GM12878 (cell line): ENCODE data around the gene SCN5A. TPM values are rescaled to one million over a fixed set of nuclear protein-coding genes. Genes with fewer than 3 reads are reported as not detected.

ENCODE experiments used
- ATAC-seq: fragments of 200-7000 bp; cut with Tn5 transposase; 3 replicates; pipeline ENCODE4 v1.9.1; 2020; ENCODE audit warnings: mild to moderate bottlenecking, moderate library complexity
- BruUV-seq: library from RNA; stranded (reverse); fragments of 400-500 nt; replicated peaks from 2 replicates; lab custom pipeline; 2021; lab: Mats Ljungman, UMichigan
- CTCF ChIA-PET: fragments of 300-600 bp; sonication (Branson Sonifier 250); formaldehyde crosslinking; extraction: SDS; loops from one replicate; lab custom pipeline; 2021; ENCODE audit warnings: inconsistent platforms; lab: Yijun Ruan, JAX
- POLR2A ChIA-PET: fragments of 350-600 bp; formaldehyde crosslinking; extraction: SDS; loops from one replicate; lab custom pipeline; 2021; ENCODE audit warnings: inconsistent platforms; lab: Charles Lee
- RAD21 ChIA-PET: fragments of 300-600 bp; sonication (Branson Sonifier 250); formaldehyde crosslinking; loops from one replicate; lab custom pipeline; 2023; ENCODE audit warnings: antibody characterized with exemption; ENCODE audit not compliant: unreplicated experiment; lab: Charles Lee
- SMC1A ChIA-PET: fragments of 300-600 bp; sonication (Branson Sonifier 250); formaldehyde crosslinking; loops from one replicate; lab custom pipeline; 2023; ENCODE audit not compliant: unreplicated experiment, uncharacterized antibody; lab: Charles Lee
- DNase-seq: peaks from one replicate; pipeline ENCODE4 v3.0.0-alpha.2; 2011; ENCODE audit warnings: low read depth, low spot score
- FAIRE-seq: peaks from 3 replicates; lab custom pipeline; 2011; peaks lifted over from hg19 to GRCh38; lab: Jason Lieb, UNC
- H2AFZ ChIP-seq: 2 replicates; pipeline ENCODE4 v1.6.0; 2011; ENCODE audit warnings: low read depth, low read length, control low read depth; ENCODE audit not compliant: control insufficient read depth
- H3K27ac ChIP-seq: 2 replicates; pipeline ENCODE4 v1.5.1; 2011; ENCODE audit warnings: control low read depth; ENCODE audit not compliant: control insufficient read depth, insufficient read depth
- H3K27me3 ChIP-seq, 2 experiments: replicated peaks in 1 of 2; 2 replicates each; pipeline versions ENCODE4 v1.6.0 to v1.6.1; 2011; ENCODE audit warnings: low read length in 1 of 2; ENCODE audit not compliant: control insufficient read depth in 2 of 2, insufficient read depth in 2 of 2
- H3K36me3 ChIP-seq, 2 experiments: 2 replicates each; pipeline ENCODE4 v1.5.1; 2011; ENCODE audit warnings: low read length in 1 of 2; ENCODE audit not compliant: control insufficient read depth in 2 of 2, insufficient read depth in 2 of 2
- H3K4me1 ChIP-seq: 2 replicates; pipeline ENCODE4 v1.6.1; 2011; ENCODE audit warnings: mild to moderate bottlenecking, low read length, moderate library complexity, mixed read lengths; ENCODE audit not compliant: control insufficient read depth, insufficient read depth
- H3K4me2 ChIP-seq: 2 replicates; pipeline ENCODE4 v1.6.0; 2011; ENCODE audit warnings: control low read depth; ENCODE audit not compliant: control insufficient read depth, insufficient read depth
- H3K4me3 ChIP-seq: fragments of 200-600 bp; sonication (generic); 2 replicates; pipeline ENCODE4 v1.5.1; 2016
- H3K79me2 ChIP-seq: 2 replicates; pipeline ENCODE4 v1.6.0; 2011; ENCODE audit warnings: low read length; ENCODE audit not compliant: control insufficient read depth, insufficient read depth
- H3K9ac ChIP-seq: 2 replicates; pipeline ENCODE4 v1.8.0; 2011; ENCODE audit warnings: low read length, control low read depth, mixed read lengths; ENCODE audit not compliant: control insufficient read depth, insufficient read depth
- H3K9me3 ChIP-seq: replicated peaks from 3 replicates; pipeline ENCODE4 v1.5.1; 2011; ENCODE audit warnings: mild to moderate bottlenecking, low read length; ENCODE audit not compliant: control insufficient read depth, insufficient read depth
- H4K20me1 ChIP-seq: 2 replicates; pipeline ENCODE4 v1.6.0; 2011; ENCODE audit not compliant: control insufficient read depth, insufficient read depth
- BCL3 ChIP-seq: IDR thresholded peaks from 2 replicates; pipeline ENCODE4 v1.6.1; 2011; ENCODE audit warnings: borderline replicate concordance, low read depth, mild to moderate bottlenecking, moderate library complexity, low read length; ENCODE audit not compliant: insufficient read depth, poor library complexity, severe bottlenecking
- CBX5 ChIP-seq: sonication (generic); IDR thresholded peaks from 2 replicates; pipeline ENCODE4 v1.6.1; 2016; ENCODE audit warnings: low read depth, moderate library complexity, mild to moderate bottlenecking, inconsistent platforms
- CHD1 ChIP-seq: IDR thresholded peaks from 2 replicates; pipeline ENCODE4 v1.6.1; 2012; ENCODE audit warnings: low read depth, low read length, improper control_type of control experiment
- CREB1 ChIP-seq: IDR thresholded peaks from 2 replicates; pipeline ENCODE4 v1.6.1; 2012; ENCODE audit warnings: low read depth, mild to moderate bottlenecking, inconsistent platforms
- LARP7 ChIP-seq: fragments of 450-650 bp; IDR thresholded peaks from 2 replicates; pipeline ENCODE4 v1.6.1; 2017; ENCODE audit warnings: mild to moderate bottlenecking
- PAX5 ChIP-seq: IDR thresholded peaks from 2 replicates; pipeline ENCODE4 v1.6.1; 2011; ENCODE audit warnings: low read depth, low read length, borderline replicate concordance
- RELA ChIP-seq: fragments of 450-650 bp; IDR thresholded peaks from 2 replicates; pipeline ENCODE4 v1.8.0; 2014; ENCODE audit warnings: borderline replicate concordance; ENCODE audit not compliant: partially characterized antibody
- SKIL ChIP-seq: fragments of 450-650 bp; IDR thresholded peaks from 2 replicates; pipeline ENCODE4 v1.6.1; 2017; ENCODE audit warnings: mild to moderate bottlenecking, low read depth, inconsistent platforms; ENCODE audit not compliant: poor library complexity, severe bottlenecking
- USF1 ChIP-seq: IDR thresholded peaks from 2 replicates; pipeline ENCODE4 v1.6.1; 2011; ENCODE audit warnings: borderline replicate concordance, low read depth, mild to moderate bottlenecking, moderate library complexity, mixed read lengths, low read length; ENCODE audit not compliant: insufficient read depth; ENCODE audit errors: extremely low read length
- ZNF207 ChIP-seq: fragments of 450-650 bp; IDR thresholded peaks from 2 replicates; pipeline ENCODE4 v1.6.1; 2014; ENCODE audit warnings: antibody characterized with exemption, mild to moderate bottlenecking, borderline replicate concordance
- WGBS: methylation state at CpG from one replicate; pipeline ENCODE4 v1.1.6; 2016; ENCODE audit warnings: low lambda C conversion rate; ENCODE audit not compliant: insufficient replicate concordance, insufficient coverage; ENCODE audit errors: missing lambda C conversion rate; 5-methylcytosine and 5-hydroxymethylcytosine counted together
- in situ Hi-C: fragments of 300-500 bp; cut with MboI; formaldehyde crosslinking; loops from 9 replicates; pipeline ENCODE4 v1.14.3; 2018; ENCODE audit warnings: mixed read lengths
- intact Hi-C: fragments of 100-400 bp; cut with micrococcal nuclease; formaldehyde crosslinking; loops from one replicate; pipeline ENCODE4 v1.14.2; 2022; ENCODE audit not compliant: unreplicated experiment
- polyA plus RNA-seq, 11 experiments: library from polyadenylated mRNA; depleted of rRNA in 4 of 11; unstranded in 6 of 11; stranded (reverse) in 5 of 11; fragments of >200 nt; fragmentation: Nextera tagmentation in 4 of 11; fragmentation: Illumina TruSeq in 1 of 11; extraction: Ambion mirVana in 4 of 11; extraction: Trizol in 1 of 11; gene quantifications; 1 replicate in 1 of 11; 2 replicates in 10 of 11; pipeline versions ENCODE4 v1.2.1 to v1.2.3, GENCODE V29; 2011 to 2016; ENCODE audit warnings: inconsistent platforms in 2 of 11, missing spikeins in 2 of 11, low read depth in 1 of 11
- total RNA-seq, 4 experiments: library from RNA; depleted of rRNA in 3 of 4; stranded (reverse); fragments of >200 nt in 3 of 4; fragmentation: Illumina TruSeq in 1 of 4; extraction: Trizol in 1 of 4; gene quantifications; 2 replicates each; pipeline versions ENCODE4 v1.2.1 to v1.2.3, GENCODE V29; 2013 to 2021

The SCN5A gene
- total and polyA plus RNA-seq, 10 of the 15 experiments (the other 5 are each of a cell fraction or from before 2014, with no cell fraction given), result not detected

- Histone ChIP-seq H2AFZ (no peak overlapping the region), H3K9me3 (no peaks in the 10 kb centered on the region), H3K36me3 (no peaks in the 10 kb centered on the region), H3K27me3 (no peaks in the 10 kb centered on the region), H4K20me1 (no peaks in the 10 kb centered on the region), H3K9ac (no peak overlapping the region), H3K27ac (no peak overlapping the region), H3K4me3 (no peak overlapping the region), H3K79me2 (no peaks in the 10 kb centered on the region), H3K4me1 (no peaks in the 10 kb centered on the region), H3K4me2 (no peak overlapping the region)
- ChIA-PET SMC1A (no interaction called here), RAD21 (interaction anchor here (0.7 kb wide), 1 partner anchor 48 kb away, joined by 3 read pairs; the partner anchor contains the start of gene EXOG), CTCF (interaction anchor here (2.3 kb wide), 1 partner anchor 23 kb away, joined by 15 read pairs; no protein-coding TSS in a partner anchor), POLR2A (no interaction called here)
- ATAC-seq (no peak), FAIRE-seq (no peak), DNase-seq (no peak)
- BruUV-seq, result no TSS peak
- intact Hi-C loops, result no loop called here
- TF ChIP-seq CHD1, result no peak
- TF ChIP-seq RELA, result no peak
- no peak for TF ChIP-seq BCL3
- TF ChIP-seq PAX5, result no peak
- TF ChIP-seq SKIL, result no peak
- TF ChIP-seq CBX5, result no peak
- no peak for TF ChIP-seq CREB1
- no peak for TF ChIP-seq ZNF207
- no peak for TF ChIP-seq USF1
- TF ChIP-seq LARP7, result no peak
- 57% methylated on average over 3 of the region's 3 CpGs for WGBS
- in situ Hi-C loops, result no loop called here
Observed at GRCh38 chr3:38544926-38545325, 104.6 kb downstream of the SCN5A start.
